GM19328 (cell line): ENCODE results near the gene TMEM238.

ENCODE experiments used
- ATAC-seq: cut with Tn5 transposase; IDR thresholded peaks from one replicate; pipeline ENCODE4 v1.9.1; 2021; ENCODE audit warnings: mild to moderate bottlenecking, moderate library complexity; ENCODE audit not compliant: unreplicated experiment

TMEM238 gene

GRCh38 chr19:55360902-55361301 is 23.2 kb downstream of the TMEM238 start:
- ATAC-seq, result no peak

GRCh38 chr19:55358943-55359908 is 24.9 kb downstream of the TMEM238 start:
- no peak for ATAC-seq

- ATAC-seq, result no peak
These were observed 25.6 kb downstream of the TMEM238 start for GRCh38 chr19:55358493-55358892.

- no peak for ATAC-seq
These were observed 28.8 kb downstream of the TMEM238 start for GRCh38 chr19:55355213-55355821.

- ATAC-seq, result no peak
These were observed 29.3 kb downstream of the TMEM238 start, which contains the start of gene COX6B2 for GRCh38 chr19:55354698-55355212. TSS of gene COX6B2 (minus strand) at chr19:55354719. CDS start at chr19:55354521, 198 bp downstream.

- ATAC-seq, result no peak
These were observed 30.0 kb downstream of the TMEM238 start for GRCh38 chr19:55353803-55354697.

- ATAC-seq, result no peak
These were observed 30.7 kb downstream of the TMEM238 start for GRCh38 chr19:55353356-55353802.

GRCh38 chr19:55352549-55353145 is 31.4 kb downstream of the TMEM238 start:
- no peak for ATAC-seq

- ATAC-seq, result no peak
These were observed 32.1 kb downstream of the TMEM238 start for GRCh38 chr19:55352040-55352439.

- ATAC-seq, result no peak
These were observed 33.3 kb downstream of the TMEM238 start for GRCh38 chr19:55350620-55351315.

GRCh38 chr19:55348317-55349034 is 35.6 kb downstream of the TMEM238 start:
- no peak for ATAC-seq

GRCh38 chr19:55347442-55348009 is 36.6 kb downstream of the TMEM238 start:
- ATAC-seq, result no peak

- no peak for ATAC-seq
These were observed 37.2 kb downstream of the TMEM238 start for GRCh38 chr19:55346725-55347441.

GRCh38 chr19:55345818-55346724 is 38.0 kb downstream of the TMEM238 start:
- no peak for ATAC-seq

GRCh38 chr19:55345101-55345817 is 38.8 kb downstream of the TMEM238 start:
- ATAC-seq, result no peak

GRCh38 chr19:55344444-55344843 is 39.6 kb downstream of the TMEM238 start:
- no peak for ATAC-seq
